Spleen (tissue), 7 donors: ENCODE measurements around the gene TOP2B.

ENCODE experiments used
- POLR2A ChIP-seq, 3 donors: fragments of 450-650 bp; IDR thresholded peaks; one replicate each; pipeline ENCODE4 v1.5.1; 2017; ENCODE audit warnings: antibody characterized with exemption in 3 of 3, mild to moderate bottlenecking in 1 of 3
- TF ChIP-seq, protein P1 (sequence below), 11 experiments: fragments of 200-600 bp in 7 of 11; fragments of 450-650 bp in 4 of 11; sonication (generic) in 4 of 11; IDR thresholded peaks in 8 of 11; conservative IDR thresholded peaks in 3 of 11; 1 replicate in 7 of 11; 2 replicates in 4 of 11; pipeline versions ENCODE4 v1.4.0 to v1.8.0; 2016 to 2021; ENCODE audit warnings: antibody characterized with exemption in 11 of 11, inconsistent platforms in 4 of 11, mild to moderate bottlenecking in 1 of 11
- donor health status: DM: no; HTN: no; CAD: no; lungs with moderate emphysema.
- donor health status: DM: no; HTN: no; CAD: no.
- donor health status: DM: no; HTN: no; CAD: no.

DNA sequence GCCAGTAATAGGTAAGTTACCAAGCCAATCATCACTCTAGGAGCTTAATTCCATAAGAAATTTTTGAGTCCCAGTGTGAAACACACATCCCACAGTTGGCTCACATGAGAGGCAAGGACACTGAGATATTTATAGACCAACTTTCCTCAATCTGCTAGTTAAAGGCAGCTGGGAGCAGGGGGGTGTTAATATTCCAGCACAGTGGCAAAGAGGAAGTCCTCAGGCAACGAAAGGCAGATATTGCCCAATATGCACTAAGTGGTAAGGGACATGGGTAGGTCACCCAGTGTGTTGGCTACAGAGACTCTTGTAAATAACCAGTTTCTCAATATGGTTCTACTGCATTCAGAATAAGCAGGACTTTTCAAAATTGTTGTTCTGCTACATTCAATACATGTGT lies 61.0 kb downstream of the TOP2B start:
- TF ChIP-seq, protein P1, sequence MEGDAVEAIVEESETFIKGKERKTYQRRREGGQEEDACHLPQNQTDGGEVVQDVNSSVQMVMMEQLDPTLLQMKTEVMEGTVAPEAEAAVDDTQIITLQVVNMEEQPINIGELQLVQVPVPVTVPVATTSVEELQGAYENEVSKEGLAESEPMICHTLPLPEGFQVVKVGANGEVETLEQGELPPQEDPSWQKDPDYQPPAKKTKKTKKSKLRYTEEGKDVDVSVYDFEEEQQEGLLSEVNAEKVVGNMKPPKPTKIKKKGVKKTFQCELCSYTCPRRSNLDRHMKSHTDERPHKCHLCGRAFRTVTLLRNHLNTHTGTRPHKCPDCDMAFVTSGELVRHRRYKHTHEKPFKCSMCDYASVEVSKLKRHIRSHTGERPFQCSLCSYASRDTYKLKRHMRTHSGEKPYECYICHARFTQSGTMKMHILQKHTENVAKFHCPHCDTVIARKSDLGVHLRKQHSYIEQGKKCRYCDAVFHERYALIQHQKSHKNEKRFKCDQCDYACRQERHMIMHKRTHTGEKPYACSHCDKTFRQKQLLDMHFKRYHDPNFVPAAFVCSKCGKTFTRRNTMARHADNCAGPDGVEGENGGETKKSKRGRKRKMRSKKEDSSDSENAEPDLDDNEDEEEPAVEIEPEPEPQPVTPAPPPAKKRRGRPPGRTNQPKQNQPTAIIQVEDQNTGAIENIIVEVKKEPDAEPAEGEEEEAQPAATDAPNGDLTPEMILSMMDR (IDR thresholded peaks at IDR 0.05 in 8 of 11, conservative IDR thresholded peaks at IDR 0.05 in 3 of 11) = no peak
- TF ChIP-seq POLR2A (IDR thresholded peaks at IDR 0.05) = no peak
